Measurements from ENCODE around the gene ARPIN. TPM values are rescaled to one million over a fixed set of nuclear protein-coding genes. Genes with fewer than 3 reads are reported as not detected.
"Not testable (repeated sequence)": the region's sequence is repeated elsewhere in the genome, so short reads cannot be mapped to it uniquely, and the experiment has no call there.

Gene ARPIN
- 8.7 and 9.0 TPM in 2 replicates for total RNA-seq (2014; rRNA removed; shearing (Covaris generic))
- 5.4 and 6.0 TPM in 2 replicates for polyA plus RNA-seq (2016; fragmentation: Nextera tagmentation; extraction: Ambion mirVana)

DNA sequence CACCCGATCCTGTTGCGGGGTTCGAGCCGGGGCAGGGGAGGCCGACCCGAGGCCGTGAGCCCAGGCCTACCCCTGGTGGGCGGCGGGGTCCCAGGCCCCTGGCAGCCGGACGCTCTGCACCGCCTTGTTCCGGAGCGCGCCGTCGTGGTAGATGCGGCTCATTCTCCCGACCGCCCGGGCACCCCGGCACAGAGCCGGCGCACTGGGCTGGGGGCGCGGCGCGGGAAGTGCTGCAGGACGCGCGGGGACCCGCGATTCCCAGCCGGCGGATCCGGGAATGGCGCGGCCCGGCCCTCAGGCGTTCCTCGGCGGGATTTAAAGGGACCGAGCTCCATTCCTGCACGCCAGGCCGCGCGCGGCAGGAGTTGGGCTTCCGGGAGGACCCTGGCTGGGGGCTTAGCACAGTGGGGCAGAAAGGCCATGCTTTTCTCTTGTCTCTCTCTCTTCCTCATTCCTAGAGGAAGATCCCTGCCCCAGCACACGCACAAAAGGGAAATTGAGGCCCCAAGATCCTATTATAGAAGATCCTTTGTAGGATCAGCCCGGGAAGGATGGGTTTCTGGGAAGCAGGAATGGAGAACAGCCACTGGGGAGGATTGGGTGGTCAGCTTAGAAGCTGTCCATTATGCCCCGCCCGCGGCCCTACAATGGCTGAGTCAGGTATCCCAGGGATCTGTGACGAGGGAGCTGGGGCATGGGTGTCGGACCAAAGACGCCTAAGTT is at the start of gene ARPIN:
Gene ARPIN, minus strand, starts transcription at position 279 of the 723 bp plus-strand sequence. Its CDS starts 117 bp downstream, at position 162.
- peak within 1 kb of the TSS; percentile 80 for H3K9ac ChIP-seq
- TF ChIP-seq EZH2phosphoT487 (IDR thresholded peaks at IDR 0.05; ENCODE audit: insufficient read depth, low read depth): no peak
- no peak for TF ChIP-seq EZH2 (IDR thresholded peaks at IDR 0.05; ENCODE audit: insufficient read depth, poor library complexity, severe bottlenecking)
- peak within 1 kb of the TSS; percentile 87 for H3K4me3 ChIP-seq
- H3K27me3 ChIP-seq (replicated peaks; ENCODE audit: insufficient read depth): no peaks in the 10 kb centered on the region
- H3K4me2 ChIP-seq (ENCODE audit: unreplicated experiment): peak within 1 kb of the TSS; percentile 91
- H3K36me3 ChIP-seq (ENCODE audit: low read depth): no peaks in the 10 kb centered on the region
- H3K9me3 ChIP-seq (ENCODE audit: low read depth): no peaks in the 10 kb centered on the region
- H3K79me2 ChIP-seq (ENCODE audit: insufficient read depth): no peaks in the 10 kb centered on the region
- H3K4me1 ChIP-seq (ENCODE audit: insufficient read depth): peaks cover 8% of the 10 kb centered on the region; the same call in 1 of the 2 replicates
- no peaks in the 10 kb centered on the region for H3F3A ChIP-seq (ENCODE audit: insufficient read depth)
- 5 to 10% methylated on average over 32 to 57 of the region's 57 CpGs for WGBS, 2 experiments (ENCODE audit: low coverage in 1 of 2, low lambda C conversion rate in 2 of 2, missing lambda C conversion rate in 2 of 2)
- peak within 1 kb of the TSS; percentile 96 for H2AFZ ChIP-seq
- no peak within 1 kb of the TSS for H3K27ac ChIP-seq
- in situ Hi-C loops (cut with MboI): no loop called here
- H4K20me1 ChIP-seq (ENCODE audit: insufficient read depth): no peaks in the 10 kb centered on the region
- peak; percentile 74 for DNase-seq
- H3K9me2 ChIP-seq (ENCODE audit: insufficient read depth): no peaks in the 10 kb centered on the region

DNA sequence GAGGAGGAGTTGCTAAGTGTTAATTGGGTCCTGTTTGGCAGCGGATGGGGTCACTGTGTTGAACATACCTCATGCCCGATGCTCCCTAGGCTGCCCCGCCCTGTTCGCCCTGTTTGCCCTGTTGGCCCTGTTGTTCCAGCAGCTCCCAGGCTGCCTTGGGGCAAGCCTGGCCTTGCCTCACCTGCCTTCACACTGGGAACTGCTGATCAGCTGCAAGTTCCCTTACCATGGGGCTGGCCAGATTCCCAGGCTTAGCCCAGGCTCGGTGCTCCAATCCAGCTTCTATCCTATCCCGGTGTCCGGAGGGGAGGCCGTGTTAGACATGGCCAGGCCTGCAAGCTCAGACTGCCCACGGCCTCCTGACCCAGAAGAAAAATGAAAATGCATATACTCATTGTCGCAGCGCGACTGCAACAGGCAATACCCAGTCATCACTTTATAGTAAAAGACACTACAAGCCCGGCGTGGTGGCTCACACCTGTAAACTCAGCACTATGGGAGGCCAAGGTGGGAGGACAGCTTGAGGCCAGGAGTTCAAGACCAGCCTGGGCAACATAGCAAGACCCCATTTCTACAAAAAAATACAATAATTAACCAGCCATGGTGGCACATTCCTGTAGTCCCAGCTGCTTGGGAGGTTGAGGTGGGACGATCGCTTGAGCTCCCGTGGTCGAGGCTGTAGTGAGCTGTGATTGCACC is 45.5 kb upstream of the ARPIN start:
- H3K4me3 ChIP-seq: no peak overlapping the region
- H2AFZ ChIP-seq: no peak overlapping the region
- H3K9me2 ChIP-seq (ENCODE audit: insufficient read depth): no peaks in the 10 kb centered on the region
- H3K27ac ChIP-seq: no peak overlapping the region
- H3K4me1 ChIP-seq (ENCODE audit: insufficient read depth): no peaks in the 10 kb centered on the region
- no peaks in the 10 kb centered on the region for H3K36me3 ChIP-seq (ENCODE audit: low read depth)
- no peak for DNase-seq
- TF ChIP-seq EZH2 (IDR thresholded peaks at IDR 0.05; ENCODE audit: insufficient read depth, poor library complexity, severe bottlenecking) (no peak), EZH2phosphoT487 (IDR thresholded peaks at IDR 0.05; ENCODE audit: insufficient read depth, low read depth) (no peak)
- H3F3A ChIP-seq (ENCODE audit: insufficient read depth): no peaks in the 10 kb centered on the region
- H3K9ac ChIP-seq: no peak overlapping the region
- H3K4me2 ChIP-seq (ENCODE audit: unreplicated experiment): no peak overlapping the region
- no peaks in the 10 kb centered on the region for H3K79me2 ChIP-seq (ENCODE audit: insufficient read depth)
- H3K27me3 ChIP-seq (replicated peaks; ENCODE audit: insufficient read depth): no peaks in the 10 kb centered on the region
- H3K9me3 ChIP-seq (ENCODE audit: low read depth): no peaks in the 10 kb centered on the region
- WGBS, 2 experiments (ENCODE audit: low coverage in 1 of 2, low lambda C conversion rate in 2 of 2, missing lambda C conversion rate in 2 of 2): 74 to 76% methylated on average over 18 of the region's 18 CpGs
- in situ Hi-C loops (cut with MboI): no loop called here
- H4K20me1 ChIP-seq (ENCODE audit: insufficient read depth): no peaks in the 10 kb centered on the region

DNA sequence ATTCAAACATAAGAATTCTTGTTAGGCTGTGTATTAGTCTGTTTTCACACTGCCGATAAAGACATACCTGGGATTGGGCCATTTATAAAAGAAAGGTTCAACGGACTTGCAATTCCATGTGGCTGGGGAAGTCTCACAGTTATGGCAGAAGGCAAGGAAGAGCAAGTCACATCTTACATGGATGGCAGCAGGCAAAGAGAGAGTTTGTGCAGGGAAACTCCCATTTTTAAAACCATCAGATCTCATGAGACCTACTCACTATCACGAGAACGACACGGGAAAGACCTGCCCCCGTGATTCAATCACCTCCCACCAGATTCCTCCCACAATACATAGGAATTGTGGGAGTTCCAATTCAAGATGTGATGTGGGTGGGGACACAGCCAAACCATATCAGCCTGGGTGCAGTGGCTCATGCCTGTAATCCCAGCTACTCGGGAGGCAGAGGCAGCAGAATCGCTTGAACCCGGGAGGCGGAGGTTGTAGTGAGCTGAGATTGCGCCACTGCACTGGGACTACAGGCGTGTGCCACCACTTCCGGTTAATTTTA is 42.8 kb upstream of the ARPIN start:
- not testable (repeated sequence) for H3K27me3 ChIP-seq (replicated peaks; ENCODE audit: insufficient read depth); H4K20me1 ChIP-seq (ENCODE audit: insufficient read depth)
- 78% methylated on average over 13 of the region's 13 CpGs for WGBS, 2 experiments (ENCODE audit: low coverage in 1 of 2, low lambda C conversion rate in 2 of 2, missing lambda C conversion rate in 2 of 2)

DNA sequence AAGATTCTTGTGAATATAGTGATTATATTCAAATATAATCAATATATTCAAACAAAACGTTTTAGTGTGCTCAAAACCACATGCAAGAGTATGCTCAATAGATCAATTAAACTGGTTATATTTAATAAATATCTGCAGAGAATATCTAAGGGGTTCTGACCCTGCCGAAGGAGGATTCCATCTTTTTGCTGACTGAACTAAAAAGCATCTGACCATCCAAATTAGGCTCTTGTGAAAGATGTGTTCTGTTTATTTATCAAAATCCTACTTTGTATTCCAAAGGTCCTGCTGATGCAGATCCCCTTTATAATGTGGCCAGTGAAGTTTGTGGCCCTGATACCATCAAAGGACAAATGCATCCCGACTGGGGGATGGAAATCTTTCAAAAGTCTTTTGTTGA is 41.8 kb upstream of the ARPIN start:
- no peak overlapping the region for H3K9ac ChIP-seq
- H3K27ac ChIP-seq: no peak overlapping the region
- H3K9me2 ChIP-seq (ENCODE audit: insufficient read depth): no peaks in the 10 kb centered on the region
- 34 to 35% methylated on average over 3 of the region's 3 CpGs for WGBS, 2 experiments (ENCODE audit: low coverage in 1 of 2, low lambda C conversion rate in 2 of 2, missing lambda C conversion rate in 2 of 2)
- no peak overlapping the region for H3K4me2 ChIP-seq (ENCODE audit: unreplicated experiment)
- no peaks in the 10 kb centered on the region for H3K36me3 ChIP-seq (ENCODE audit: low read depth)
- no peak overlapping the region for H3K4me3 ChIP-seq
- H3K79me2 ChIP-seq (ENCODE audit: insufficient read depth): no peaks in the 10 kb centered on the region
- in situ Hi-C loops (cut with MboI): no loop called here
- H2AFZ ChIP-seq: no peak overlapping the region
- no peak for DNase-seq
- no peaks in the 10 kb centered on the region for H3K9me3 ChIP-seq (ENCODE audit: low read depth)
- no peaks in the 10 kb centered on the region for H3K4me1 ChIP-seq (ENCODE audit: insufficient read depth)
- no peaks in the 10 kb centered on the region for H3K27me3 ChIP-seq (replicated peaks; ENCODE audit: insufficient read depth)
- TF ChIP-seq EZH2 (IDR thresholded peaks at IDR 0.05; ENCODE audit: insufficient read depth, poor library complexity, severe bottlenecking) (no peak), EZH2phosphoT487 (IDR thresholded peaks at IDR 0.05; ENCODE audit: insufficient read depth, low read depth) (no peak)
- H4K20me1 ChIP-seq (ENCODE audit: insufficient read depth): no peaks in the 10 kb centered on the region
- no peaks in the 10 kb centered on the region for H3F3A ChIP-seq (ENCODE audit: insufficient read depth)

More for the DNA sequence above, 42.8 kb upstream of the ARPIN start:
- H3K36me3 ChIP-seq (ENCODE audit: low read depth); DNase-seq; H3K4me2 ChIP-seq (ENCODE audit: unreplicated experiment); H3K9me2 ChIP-seq (ENCODE audit: insufficient read depth); H3K4me3 ChIP-seq; H3K9me3 ChIP-seq (ENCODE audit: low read depth); H3K9ac ChIP-seq; H3F3A ChIP-seq (ENCODE audit: insufficient read depth); H3K4me1 ChIP-seq (ENCODE audit: insufficient read depth); H2AFZ ChIP-seq; H3K27ac ChIP-seq; in situ Hi-C loops (cut with MboI); H3K79me2 ChIP-seq (ENCODE audit: insufficient read depth): not testable (repeated sequence)

Data from GM23248 (cell line).